Endothelial cell of umbilical vein (primary cell): ENCODE results near the gene CD63. TPM values are rescaled to one million over a fixed set of nuclear protein-coding genes. Genes with fewer than 3 reads are reported as not detected.

ENCODE experiments used
- BruUV-seq: library from RNA; stranded (reverse); fragments of 400-500 nt; replicated peaks from 2 replicates; lab custom pipeline; 2021; lab: Mats Ljungman, UMichigan
- CTCF ChIA-PET: fragments of 300-600, 350-600 bp; sonication (Branson Sonifier 250); formaldehyde crosslinking; loops from one replicate; lab custom pipeline; 2021; ENCODE audit warnings: antibody characterized with exemption, inconsistent platforms; lab: Charles Lee
- POLR2A ChIA-PET: fragments of 300-600, 350-600 bp; sonication (Branson Sonifier 250); formaldehyde crosslinking; loops from one replicate; lab custom pipeline; 2021; ENCODE audit warnings: antibody characterized with exemption, inconsistent platforms; lab: Charles Lee
- DNase-seq: peaks from one replicate; pipeline ENCODE4 v3.0.0-alpha.2; 2011; ENCODE audit warnings: low read depth, low spot score
- FAIRE-seq: peaks from 2 replicates; lab custom pipeline; 2011; peaks lifted over from hg19 to GRCh38; lab: Jason Lieb, UNC
- H2AFZ ChIP-seq: 2 replicates; pipeline ENCODE4 v1.6.0; 2012; ENCODE audit warnings: low read depth, low read length, control low read depth, inconsistent platforms
- H3K27ac ChIP-seq: 2 replicates; pipeline ENCODE4 v1.5.1; 2011; ENCODE audit warnings: low read depth, mild to moderate bottlenecking, control low read depth, low read length, moderate library complexity; ENCODE audit not compliant: insufficient read depth
- H3K27me3 ChIP-seq, 2 experiments: 2 replicates each; pipeline versions ENCODE4 v1.6.0 to v1.6.1; 2011; ENCODE audit warnings: low read length in 2 of 2, mixed read lengths in 1 of 2; ENCODE audit not compliant: control insufficient read depth in 2 of 2, insufficient read depth in 2 of 2
- H3K36me3 ChIP-seq, 2 experiments: 2 replicates in 1 of 2; 3 replicates in 1 of 2; pipeline ENCODE4 v1.5.1; 2011; ENCODE audit warnings: low read length in 2 of 2, mild to moderate bottlenecking in 1 of 2, moderate library complexity in 1 of 2; ENCODE audit not compliant: control insufficient read depth in 2 of 2, insufficient read depth in 2 of 2; ENCODE audit errors: extremely low read depth in 1 of 2
- H3K4me1 ChIP-seq: 3 replicates; pipeline ENCODE4 v1.5.1; 2011; ENCODE audit warnings: mild to moderate bottlenecking, low read length; ENCODE audit not compliant: control insufficient read depth, insufficient read depth; ENCODE audit errors: extremely low read depth
- H3K4me2 ChIP-seq: 2 replicates; pipeline ENCODE4 v1.6.1; 2011; ENCODE audit warnings: low read length, control low read depth, mixed read lengths; ENCODE audit not compliant: insufficient read depth
- H3K4me3 ChIP-seq, 3 experiments: fragments of 200-600 bp in 1 of 3; sonication (generic), shearing (Covaris generic) in 1 of 3; replicated peaks in 1 of 3; 2 replicates each; pipeline ENCODE4 v1.5.1; 2011 to 2016; ENCODE audit warnings: control low read depth in 3 of 3, low read length in 3 of 3, mild to moderate bottlenecking in 2 of 3, inconsistent platforms in 1 of 3, low read depth in 1 of 3, moderate library complexity in 1 of 3; ENCODE audit not compliant: insufficient read depth in 1 of 3
- H3K79me2 ChIP-seq: 2 replicates; pipeline ENCODE4 v1.6.0; 2012; ENCODE audit warnings: low read length, inconsistent platforms; ENCODE audit not compliant: control insufficient read depth, insufficient read depth
- H3K9ac ChIP-seq: replicated peaks from 2 replicates; pipeline ENCODE3; 2011; ENCODE audit warnings: low read length, control low read depth; ENCODE audit not compliant: insufficient read depth; ENCODE audit errors: extremely low read depth
- H3K9me1 ChIP-seq: replicated peaks from 3 replicates; pipeline ENCODE4 v1.6.0; 2011; ENCODE audit warnings: mild to moderate bottlenecking, low read length; ENCODE audit not compliant: control insufficient read depth, insufficient read depth; ENCODE audit errors: extremely low read depth
- H3K9me3 ChIP-seq: replicated peaks from 2 replicates; pipeline ENCODE4 v1.5.1; 2012; ENCODE audit warnings: low read length, inconsistent platforms; ENCODE audit not compliant: control insufficient read depth, insufficient read depth
- H4K20me1 ChIP-seq: replicated peaks from 2 replicates; pipeline ENCODE3; 2011; ENCODE audit warnings: mild to moderate bottlenecking, low read length; ENCODE audit not compliant: control insufficient read depth, insufficient read depth; ENCODE audit errors: extremely low read depth
- EZH2 ChIP-seq: IDR thresholded peaks from 2 replicates; pipeline ENCODE4 v1.6.1; 2012; ENCODE audit warnings: borderline replicate concordance, low read depth, mild to moderate bottlenecking, moderate library complexity, low read length, inconsistent platforms; ENCODE audit not compliant: severe bottlenecking
- FOS ChIP-seq: IDR thresholded peaks from 2 replicates; pipeline ENCODE4 v1.6.1; 2011; ENCODE audit warnings: mild to moderate bottlenecking, low read length, moderate library complexity, borderline replicate concordance; ENCODE audit not compliant: insufficient read depth
- GATA2 ChIP-seq: IDR thresholded peaks from 2 replicates; pipeline ENCODE4 v1.7.0; 2011; ENCODE audit warnings: low read depth, mild to moderate bottlenecking, moderate library complexity, mixed read lengths, low read length; ENCODE audit not compliant: insufficient read length, insufficient read depth
- JUN ChIP-seq: IDR thresholded peaks from 2 replicates; pipeline ENCODE4 v1.6.1; 2011; ENCODE audit warnings: borderline replicate concordance, low read depth; ENCODE audit not compliant: insufficient read length, insufficient read depth
- dilution Hi-C: fragments of 300-500 bp; cut with MboI; formaldehyde crosslinking; loops from one replicate; pipeline ENCODE4 v1.15.0; 2019; ENCODE audit warnings: low sequenced_read_pairs; ENCODE audit not compliant: extremely low pct_ligation_motif_present
- intact Hi-C: fragments of 100-400 bp; cut with micrococcal nuclease; formaldehyde crosslinking; loops from one replicate; pipeline ENCODE4 v1.10.0; 2022
- polyA plus RNA-seq, 4 experiments: library from polyadenylated mRNA; depleted of rRNA in 3 of 4; stranded (reverse) in 3 of 4; unstranded in 1 of 4; fragments of >200 nt; gene quantifications; 2 replicates each; pipeline versions ENCODE4 v1.2.1 to v1.2.3, GENCODE V29; 2011 to 2012; ENCODE audit warnings: missing spikeins in 1 of 4
- total RNA-seq: library from RNA; stranded (reverse); gene quantifications from 2 replicates; pipeline ENCODE4 v1.2.3, GENCODE V29; 2021
- TF ChIP-seq, protein P1 (sequence below): IDR thresholded peaks from 2 replicates; pipeline ENCODE4 v1.6.1; 2011; ENCODE audit not compliant: insufficient read depth, insufficient read length
- TF ChIP-seq, protein P2 (sequence below), 2 donors: IDR thresholded peaks; 1 replicate in 1 of 2; 2 replicates in 1 of 2; pipeline ENCODE4 v1.5.1; 2011; ENCODE audit warnings: low read length in 2 of 2, mild to moderate bottlenecking in 2 of 2, moderate library complexity in 2 of 2, control low read depth in 1 of 2, inconsistent platforms in 1 of 2, low read depth in 1 of 2; ENCODE audit not compliant: insufficient read depth in 1 of 2; ENCODE audit errors: extremely low read depth in 1 of 2

Gene CD63
- total and polyA plus RNA-seq, 2 donors (not counting 3 experiments of a cell fraction or from before 2014, with no cell fraction given), result 1,054 to 1,429 TPM

DNA sequence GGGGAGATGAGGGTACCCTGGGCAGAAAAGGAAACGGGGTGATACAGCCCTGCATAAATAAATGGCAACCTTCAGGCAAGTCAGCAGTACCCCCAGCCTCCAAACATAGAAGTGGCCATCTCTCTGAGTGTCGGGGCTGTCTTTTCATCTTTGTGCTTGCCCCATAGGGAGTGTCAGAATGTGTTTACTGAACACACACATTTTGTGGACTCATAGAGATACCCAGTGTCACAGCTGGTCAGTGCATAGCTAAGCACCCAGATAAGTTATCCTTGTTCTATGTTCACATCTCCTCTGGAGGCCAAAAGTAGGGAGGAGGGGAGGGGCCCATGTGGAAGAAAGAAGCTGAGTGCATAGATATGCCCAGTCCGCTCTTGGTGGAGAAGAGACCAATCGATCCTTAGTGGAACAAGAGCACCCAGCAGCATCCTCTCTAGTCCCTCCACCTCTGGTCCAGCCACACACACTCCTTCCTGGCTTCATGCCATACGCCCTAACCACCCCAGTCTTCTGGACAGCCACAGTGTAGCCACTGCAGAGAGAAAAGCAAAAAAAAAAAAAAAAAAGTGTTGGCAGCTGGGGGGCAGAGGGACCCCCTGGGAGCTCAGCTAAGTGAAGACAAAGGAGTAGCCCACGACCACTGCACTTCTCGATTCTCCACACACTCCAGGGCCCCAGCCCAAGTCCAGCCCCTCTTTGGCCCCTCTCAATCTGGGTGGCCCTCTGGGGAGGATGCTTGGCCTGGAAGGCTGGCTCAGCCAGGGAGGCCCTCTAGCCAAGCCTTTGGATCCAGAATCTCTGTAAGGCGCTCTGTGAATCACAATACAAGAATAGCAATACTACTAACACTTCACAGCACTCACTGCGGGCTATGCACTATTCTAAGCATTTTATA is 23.7 kb downstream of the CD63 start:
- no peaks in the 10 kb centered on the region for H3K9me3 ChIP-seq
- DNase-seq (no peak), FAIRE-seq (no peak)
- ChIA-PET POLR2A (no interaction called here), CTCF (interaction anchor here (1.3 to 2.0 kb wide), 4 partner anchors 11 to 49 kb away, joined by 3 to 8 read pairs (median 8); a partner anchor contains a TSS)
- H3K27me3 ChIP-seq, result peaks cover 30 to 37% of the 10 kb centered on the region in 2 experiments
- no peaks in the 10 kb centered on the region for H3K36me3 ChIP-seq
- H3K27ac ChIP-seq, result no peak overlapping the region
- no TSS peak for BruUV-seq
- no peak for TF ChIP-seq EZH2
- no peak for TF ChIP-seq GATA2
- TF ChIP-seq, protein P1, sequence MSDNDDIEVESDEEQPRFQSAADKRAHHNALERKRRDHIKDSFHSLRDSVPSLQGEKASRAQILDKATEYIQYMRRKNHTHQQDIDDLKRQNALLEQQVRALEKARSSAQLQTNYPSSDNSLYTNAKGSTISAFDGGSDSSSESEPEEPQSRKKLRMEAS, result no peak
- TF ChIP-seq FOS, result no peak
- TF ChIP-seq, protein P2, sequence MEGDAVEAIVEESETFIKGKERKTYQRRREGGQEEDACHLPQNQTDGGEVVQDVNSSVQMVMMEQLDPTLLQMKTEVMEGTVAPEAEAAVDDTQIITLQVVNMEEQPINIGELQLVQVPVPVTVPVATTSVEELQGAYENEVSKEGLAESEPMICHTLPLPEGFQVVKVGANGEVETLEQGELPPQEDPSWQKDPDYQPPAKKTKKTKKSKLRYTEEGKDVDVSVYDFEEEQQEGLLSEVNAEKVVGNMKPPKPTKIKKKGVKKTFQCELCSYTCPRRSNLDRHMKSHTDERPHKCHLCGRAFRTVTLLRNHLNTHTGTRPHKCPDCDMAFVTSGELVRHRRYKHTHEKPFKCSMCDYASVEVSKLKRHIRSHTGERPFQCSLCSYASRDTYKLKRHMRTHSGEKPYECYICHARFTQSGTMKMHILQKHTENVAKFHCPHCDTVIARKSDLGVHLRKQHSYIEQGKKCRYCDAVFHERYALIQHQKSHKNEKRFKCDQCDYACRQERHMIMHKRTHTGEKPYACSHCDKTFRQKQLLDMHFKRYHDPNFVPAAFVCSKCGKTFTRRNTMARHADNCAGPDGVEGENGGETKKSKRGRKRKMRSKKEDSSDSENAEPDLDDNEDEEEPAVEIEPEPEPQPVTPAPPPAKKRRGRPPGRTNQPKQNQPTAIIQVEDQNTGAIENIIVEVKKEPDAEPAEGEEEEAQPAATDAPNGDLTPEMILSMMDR (IDR thresholded peaks at IDR 0.05; ENCODE audit: extremely low read depth in 1 of 2, insufficient read depth in 1 of 2, low read depth in 1 of 2, low read length in 2 of 2), result no peak
- no peak for TF ChIP-seq JUN
- H3K9ac ChIP-seq, result no peak overlapping the region
- intact Hi-C loops, result loop anchor here (5.0 kb wide), 1 partner anchor 43 kb away; no protein-coding TSS in a partner anchor
- dilution Hi-C loops, result no loop called here
- H3K9me1 ChIP-seq, result no peaks in the 10 kb centered on the region
- no peak overlapping the region for H3K4me2 ChIP-seq
- no peak overlapping the region for H2AFZ ChIP-seq
- no peaks in the 10 kb centered on the region for H3K79me2 ChIP-seq
- no peak overlapping the region for H3K4me3 ChIP-seq
- no peaks in the 10 kb centered on the region for H4K20me1 ChIP-seq
- H3K4me1 ChIP-seq, result no peaks in the 10 kb centered on the region
